ENCODE data around the gene CAMKV.
A peak's percentile ranks its signal among the peaks of the same experiment; 100 is the strongest.
"Not testable (repeated sequence)": the region's sequence is repeated elsewhere in the genome, so short reads cannot be mapped to it uniquely, and the experiment has no call there.

CAMKV gene

DNA sequence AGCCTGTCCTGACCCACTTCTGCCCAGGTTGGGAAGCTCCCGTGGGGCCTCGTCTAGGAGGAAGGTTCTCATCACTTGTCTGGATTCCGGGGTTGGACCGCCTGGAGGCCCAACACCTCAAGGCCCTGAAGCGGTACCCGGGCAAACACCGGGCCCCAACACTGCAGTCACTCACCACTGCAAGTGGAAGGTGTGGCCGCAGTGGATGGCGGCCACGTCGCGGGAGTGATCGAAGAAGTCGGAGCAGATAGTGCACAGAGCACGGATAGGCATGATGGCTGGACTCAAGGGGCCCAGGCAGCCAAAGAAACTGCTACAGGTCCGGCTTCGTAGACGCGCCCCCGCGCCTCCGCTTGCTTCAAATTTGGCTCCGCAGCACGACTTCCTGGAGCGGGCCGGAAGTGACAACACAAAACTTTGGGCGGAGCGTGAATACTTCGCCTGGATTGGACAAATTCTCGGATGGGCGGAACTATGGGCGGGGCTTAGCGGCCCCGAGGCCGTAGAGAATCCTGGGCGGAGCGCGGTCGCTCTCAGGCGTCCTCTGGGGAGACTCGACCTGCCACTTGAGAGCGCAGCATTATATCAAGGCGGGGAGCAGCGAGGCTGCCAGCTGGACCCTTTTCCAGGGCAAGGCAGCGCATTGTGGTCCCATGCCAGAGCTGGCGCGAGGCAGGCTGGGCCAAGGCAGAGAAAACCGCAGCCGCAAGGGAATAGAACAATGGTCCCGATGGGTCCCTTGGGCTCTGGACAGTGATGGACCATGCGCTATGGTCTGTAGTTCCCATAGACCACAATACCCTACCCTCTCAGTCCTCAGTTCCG is 13.3 kb downstream of the CAMKV start, which contains the start of gene TRAIP:
Gene TRAIP (minus strand): TSS at position 384 of the 825 bp plus-strand sequence. CDS start 111 bp downstream, at position 273.
- peak; percentile 30 to 96 (median 87) for DNase-seq

DNA sequence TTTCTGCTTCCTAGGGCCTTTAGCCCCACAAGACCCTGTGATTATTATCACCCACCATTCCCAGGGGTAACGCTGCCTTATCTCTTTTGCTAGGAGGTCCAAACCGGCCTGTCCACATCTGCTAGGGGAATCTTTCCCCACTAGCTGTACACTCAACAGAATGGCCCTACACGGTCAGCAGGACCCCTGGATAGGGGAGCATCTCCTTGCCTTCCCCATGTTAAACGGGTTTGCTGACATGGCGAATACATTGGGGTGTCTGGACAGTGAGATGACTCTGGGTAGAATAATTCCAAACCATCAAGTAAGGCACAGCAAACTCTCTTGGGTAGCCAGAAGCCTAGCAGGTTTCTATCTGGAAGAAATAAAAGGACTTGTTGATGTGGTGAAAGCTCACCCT is 14.0 kb downstream of the CAMKV start:
- no peak for DNase-seq

DNA sequence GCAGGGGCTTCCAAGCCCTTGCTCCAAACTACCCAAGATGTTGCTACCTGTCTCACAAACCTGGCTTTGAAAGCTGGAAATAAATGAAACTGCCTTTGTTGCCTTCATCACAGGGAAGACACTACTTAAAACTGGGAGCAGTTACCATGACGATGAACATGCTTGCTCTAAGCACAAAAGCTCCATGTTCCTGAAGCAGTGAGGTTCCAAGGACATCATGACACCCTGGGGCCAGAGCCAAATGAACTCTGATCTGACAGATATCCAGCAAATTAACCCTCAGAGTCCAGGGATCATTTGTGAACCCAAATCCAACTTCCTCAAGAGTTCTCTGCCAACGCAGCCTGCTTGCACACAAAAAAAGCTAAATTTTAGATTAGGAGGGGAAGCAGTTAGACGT is 24.0 kb downstream of the CAMKV start:
- DNase-seq: peak in 1 of 51 donors; percentile 22

DNA sequence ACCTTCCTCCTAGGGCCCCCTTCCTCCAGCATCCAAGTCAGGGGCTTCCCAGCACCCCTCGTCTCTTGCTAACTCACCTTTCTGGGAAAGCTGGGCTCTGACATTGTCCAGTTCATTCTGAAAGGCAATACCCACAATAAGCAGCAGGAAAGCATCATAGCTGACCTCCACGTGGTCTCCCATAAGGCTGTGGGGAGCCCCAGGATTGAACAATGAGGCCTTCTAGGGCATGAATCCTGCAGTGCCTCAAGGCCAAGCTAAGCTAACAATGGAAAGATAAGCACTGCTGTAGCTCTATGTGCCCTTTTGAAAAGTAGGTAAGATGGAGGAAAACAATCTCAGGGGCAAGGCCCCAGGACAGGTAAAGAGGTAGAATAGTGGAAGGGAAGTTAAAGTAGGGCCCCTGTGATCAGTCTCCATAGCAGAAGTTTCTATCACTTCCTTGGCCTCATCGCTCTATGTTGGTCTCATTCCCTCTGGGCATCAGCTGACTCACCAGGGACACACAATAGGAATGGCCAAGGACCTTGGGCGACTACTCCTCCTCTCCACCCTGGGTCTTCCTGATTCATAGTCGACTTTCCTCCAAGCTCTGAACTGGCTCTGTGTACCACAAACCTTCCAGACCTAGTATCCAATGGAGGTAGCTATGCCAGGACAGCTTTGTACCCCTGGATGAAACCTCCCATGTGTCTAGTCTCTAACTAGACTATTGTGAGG is 25.1 kb downstream of the CAMKV start:
- no peak for DNase-seq

DNA sequence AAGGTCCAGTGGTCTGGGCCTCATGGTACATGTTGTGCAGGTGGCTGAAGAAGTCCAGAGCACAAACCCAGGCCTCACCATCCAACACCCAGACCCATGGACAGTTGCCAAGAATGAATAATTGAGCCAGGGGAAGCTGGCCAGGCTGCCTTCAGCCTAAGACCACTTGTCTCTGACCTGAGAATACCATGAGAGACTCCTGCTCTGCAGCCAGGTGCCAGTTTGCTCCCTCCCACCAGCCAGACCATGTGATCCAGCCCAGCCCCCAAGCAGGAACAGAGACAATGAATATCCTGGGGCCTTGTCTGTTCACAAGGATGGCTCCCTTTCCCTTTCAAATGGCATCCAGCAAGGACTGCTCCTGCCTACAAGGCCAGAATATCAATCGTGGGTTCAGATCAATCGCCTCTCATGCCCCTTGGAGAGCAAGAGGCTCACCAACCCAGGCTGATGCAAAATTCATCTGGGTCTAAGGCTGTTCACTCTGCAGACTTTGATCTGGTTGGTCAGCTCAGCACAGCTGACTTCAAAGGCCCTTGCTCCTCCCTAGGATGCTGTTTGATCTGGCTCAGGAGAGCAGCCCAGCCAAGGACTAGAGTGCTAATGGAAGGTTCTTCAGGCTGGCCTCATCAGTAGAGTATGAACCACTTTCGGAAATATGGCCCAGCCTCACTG is 26.7 kb downstream of the CAMKV start:
- DNase-seq: peak in 2 of 51 donors; percentile 13 to 16

DNA sequence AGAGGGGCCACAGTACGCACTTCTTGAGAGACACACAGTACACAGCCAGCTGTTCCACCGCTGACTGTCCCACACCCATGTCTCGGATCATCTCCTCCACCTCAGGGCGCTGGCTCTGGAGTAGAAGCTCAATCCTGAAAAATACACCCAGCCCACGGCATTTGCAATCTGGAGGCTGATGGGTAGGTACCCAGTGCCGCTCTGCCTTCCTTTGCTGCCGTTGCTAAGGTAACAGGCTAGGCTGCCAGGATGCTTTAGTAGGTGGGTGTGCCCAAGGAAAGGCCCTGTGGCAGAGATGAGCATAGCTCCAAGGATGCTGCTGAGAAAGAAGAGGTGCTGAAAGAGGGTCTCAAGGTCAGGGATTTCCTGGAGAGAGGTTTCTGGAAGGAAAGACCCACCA is 27.9 kb downstream of the CAMKV start:
- DNase-seq: peak in 16 of 51 donors; percentile 3 to 73 (median 30)

DNA sequence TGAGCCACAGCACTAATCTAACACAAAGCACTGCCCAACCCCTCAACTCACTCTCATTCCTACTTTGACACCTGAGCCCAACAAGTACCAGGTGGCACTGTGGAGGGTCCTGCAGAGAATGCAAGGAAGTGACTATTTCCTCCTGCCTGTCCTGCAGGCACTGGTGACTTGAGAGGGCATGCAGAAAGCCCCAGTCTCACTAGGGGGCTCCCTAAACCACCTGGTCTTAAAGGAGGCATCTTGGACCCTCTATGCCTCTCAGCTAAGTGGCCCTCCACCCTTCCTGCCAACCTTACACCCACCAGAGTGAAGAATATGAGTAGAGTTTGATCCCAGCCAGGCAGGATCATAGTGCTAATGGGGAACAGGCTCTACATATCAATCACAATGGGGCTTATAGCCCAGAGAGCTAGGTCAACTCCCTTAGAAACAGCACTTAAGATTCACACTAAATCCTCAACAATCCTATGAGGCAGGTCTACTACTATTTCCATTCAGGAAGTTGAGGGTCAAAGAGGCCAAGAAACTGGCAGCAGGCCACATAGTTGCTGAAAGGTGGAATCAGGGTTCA is 28.5 kb downstream of the CAMKV start:
- peak in 1 of 51 donors; percentile 13 for DNase-seq

DNA sequence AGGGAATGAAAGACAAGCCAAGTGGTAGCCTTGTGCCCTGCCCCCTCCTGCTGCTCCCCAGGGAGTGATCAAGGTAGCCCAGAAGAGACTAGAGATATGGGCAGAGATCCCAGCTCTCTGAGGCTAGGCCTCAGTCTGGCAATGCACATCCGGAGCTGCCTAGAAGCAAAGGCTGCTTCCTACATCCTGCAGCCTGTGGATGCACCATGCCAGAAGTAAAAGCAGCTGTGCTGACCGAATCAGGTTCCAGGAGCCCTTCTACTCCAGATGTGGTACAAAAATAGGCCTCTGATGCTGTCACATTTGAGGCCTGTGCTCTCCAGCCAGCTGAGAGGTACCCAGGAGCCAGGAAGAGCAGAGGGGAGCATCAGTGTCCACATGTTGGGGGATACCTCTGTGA is 29.3 kb downstream of the CAMKV start:
- DNase-seq: no peak

DNA sequence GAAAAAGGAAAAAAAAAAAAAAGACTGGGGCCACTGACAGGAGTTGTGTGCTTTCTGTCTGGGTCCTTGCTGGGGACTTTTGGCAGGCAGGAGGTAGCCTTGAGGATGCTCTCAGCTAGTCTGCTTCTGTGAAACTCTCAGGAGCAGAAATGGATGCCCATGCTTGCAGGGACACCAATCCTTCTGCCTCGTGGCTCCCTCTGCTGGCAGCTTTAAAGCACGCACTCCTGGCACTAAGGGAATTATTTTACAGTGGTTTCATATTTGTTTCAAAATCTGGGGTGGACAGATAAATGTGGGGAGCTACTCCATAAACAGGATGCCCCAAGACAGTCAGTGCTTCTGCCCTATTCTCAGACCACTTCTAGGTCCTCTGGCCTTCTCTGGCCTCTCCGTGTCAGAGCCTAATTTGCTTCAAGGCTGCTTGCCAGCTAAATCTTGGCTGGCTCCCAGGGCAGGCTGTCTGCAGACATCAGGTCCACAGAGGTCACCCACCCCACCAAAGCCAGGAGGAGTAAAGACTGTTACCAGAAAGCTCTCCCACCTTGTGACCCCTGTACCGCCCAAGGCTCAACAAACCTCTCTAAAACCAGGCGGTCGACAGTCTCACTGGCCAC is 30.4 kb downstream of the CAMKV start:
- peak in 46 of 51 donors; percentile 9 to 82 (median 55) for DNase-seq

DNA sequence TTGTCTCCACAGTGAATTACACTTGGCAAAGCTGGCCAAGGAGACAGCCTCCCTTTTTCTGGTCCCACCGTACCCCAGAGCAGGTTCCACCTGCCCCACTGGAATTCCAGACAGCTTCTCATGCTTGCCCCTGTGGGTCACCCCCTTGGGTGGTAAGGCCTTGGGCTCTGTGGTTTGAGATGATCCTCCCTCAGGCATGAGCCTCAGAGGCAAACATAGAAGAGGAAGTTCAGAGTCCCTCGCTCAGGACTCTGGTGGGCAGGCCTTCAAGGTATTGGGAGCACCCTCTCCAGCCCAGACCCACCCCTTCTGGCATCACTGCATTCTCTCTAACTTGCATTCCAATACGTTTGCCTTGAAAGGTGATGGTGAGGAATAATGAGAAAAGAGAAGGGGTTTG is 38.4 kb downstream of the CAMKV start:
- no peak for DNase-seq

DNA sequence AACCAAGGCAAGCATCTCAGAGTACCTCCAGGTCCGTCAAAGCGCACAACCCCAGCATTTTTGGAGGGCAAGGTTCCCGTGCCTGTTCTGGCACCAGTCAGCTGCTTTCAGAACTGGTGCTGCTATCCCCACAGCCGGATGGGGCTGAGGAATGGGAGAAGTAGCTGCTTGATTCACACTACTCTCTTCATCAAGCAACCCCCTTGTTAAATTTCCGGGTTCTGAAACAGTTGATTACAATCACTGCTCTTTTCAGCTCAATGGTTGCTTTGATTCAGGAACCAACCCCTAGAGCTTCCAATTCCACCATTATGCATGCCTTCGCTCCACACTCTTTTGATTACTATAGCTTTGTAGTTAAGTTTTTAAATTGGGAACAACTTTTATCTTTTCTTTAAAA is 43.7 kb downstream of the CAMKV start:
- peak in 1 of 51 donors; percentile 25 for DNase-seq

DNA sequence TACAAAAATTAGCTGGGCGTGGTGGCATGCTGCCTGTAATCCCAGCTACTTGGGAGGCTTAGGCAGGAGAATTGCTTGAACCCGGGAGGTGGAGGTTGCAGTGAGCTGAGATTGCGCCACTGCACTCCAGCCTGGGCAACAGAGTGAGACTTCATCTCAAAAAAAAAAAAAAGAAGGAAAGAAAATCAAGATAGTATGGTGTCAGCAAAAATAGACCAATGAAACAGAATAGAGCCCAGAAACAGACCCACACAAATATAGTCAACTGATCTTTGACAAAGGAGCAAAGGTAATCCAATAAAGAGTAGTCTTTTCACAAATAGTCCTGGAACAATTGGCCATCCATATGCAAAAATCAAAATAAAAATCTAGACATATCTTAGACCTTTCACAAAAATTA is 46.6 kb downstream of the CAMKV start:
- not testable (repeated sequence) for DNase-seq

DNA sequence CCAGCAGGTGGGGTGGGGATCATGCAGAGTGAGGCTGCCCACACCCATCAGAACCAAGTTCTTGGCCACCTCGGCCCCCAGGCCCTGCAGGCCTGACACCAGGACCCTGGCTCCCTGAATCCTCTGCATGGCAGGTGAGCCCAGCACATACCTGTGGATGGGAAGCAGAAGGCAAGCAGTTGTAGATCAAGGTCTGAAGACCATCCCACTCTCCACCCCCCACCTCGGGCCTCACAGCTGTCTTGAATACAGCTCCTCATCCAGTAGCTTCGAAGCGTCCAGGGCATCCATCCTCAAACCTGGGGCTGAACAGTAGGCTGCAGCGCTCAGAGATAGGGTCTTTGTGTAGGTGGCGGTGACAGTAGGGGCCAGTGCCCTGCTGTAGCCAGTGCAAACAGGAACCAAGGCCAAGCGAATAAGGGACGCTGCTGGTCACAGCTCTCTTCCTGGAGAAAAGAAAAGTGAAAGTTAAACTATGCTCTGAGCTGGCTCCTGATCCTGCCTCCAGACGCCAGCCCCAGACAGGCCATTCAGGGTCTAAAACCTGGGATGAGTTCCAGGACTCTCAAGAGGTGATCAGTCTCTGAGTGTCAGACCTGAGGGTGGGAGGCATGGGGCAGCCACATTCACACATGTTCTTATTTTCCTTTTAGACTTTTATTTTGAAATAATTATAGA is 56.1 kb downstream of the CAMKV start, which contains the start of gene UBA7:
Gene UBA7 (minus strand): TSS at position 457 of the 678 bp plus-strand sequence. CDS start 166 bp downstream, at position 291.
- peak in 16 of 51 donors; percentile 9 to 41 (median 23) for DNase-seq

DNA sequence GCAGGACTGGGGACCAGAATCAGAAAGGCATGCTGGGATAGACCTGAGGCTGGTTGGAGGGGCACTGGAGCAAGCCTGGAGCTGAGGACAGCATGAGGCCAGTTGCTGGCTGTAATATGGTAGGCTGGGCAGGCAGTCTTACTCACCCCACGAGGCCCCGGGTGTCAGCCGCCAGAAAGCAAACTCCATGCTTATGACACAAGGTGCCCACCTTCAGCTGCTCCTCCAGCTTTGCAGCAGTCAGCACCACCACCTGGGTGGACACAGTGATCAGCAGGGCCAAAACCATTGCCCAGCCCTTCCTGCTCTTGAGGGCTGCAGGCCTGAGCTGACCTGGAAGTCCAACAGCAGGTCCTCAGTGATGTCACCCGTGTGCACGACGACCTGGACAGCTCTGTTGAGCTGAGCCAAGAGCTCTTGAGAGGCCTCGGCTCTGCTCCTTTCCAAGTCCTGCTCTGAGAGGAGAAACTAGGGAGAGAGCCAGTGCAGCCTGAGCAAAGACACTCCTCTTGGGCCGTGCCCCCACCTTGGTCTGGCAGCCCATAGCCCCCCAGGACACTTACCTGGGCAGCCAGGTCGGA is 56.7 kb downstream of the CAMKV start:
- DNase-seq: no peak
